ENCODE results near the gene MYCN.
"Not testable (repeated sequence)": the region's sequence is repeated elsewhere in the genome, so short reads cannot be mapped to it uniquely, and the experiment has no call there.

The MYCN gene

DNA sequence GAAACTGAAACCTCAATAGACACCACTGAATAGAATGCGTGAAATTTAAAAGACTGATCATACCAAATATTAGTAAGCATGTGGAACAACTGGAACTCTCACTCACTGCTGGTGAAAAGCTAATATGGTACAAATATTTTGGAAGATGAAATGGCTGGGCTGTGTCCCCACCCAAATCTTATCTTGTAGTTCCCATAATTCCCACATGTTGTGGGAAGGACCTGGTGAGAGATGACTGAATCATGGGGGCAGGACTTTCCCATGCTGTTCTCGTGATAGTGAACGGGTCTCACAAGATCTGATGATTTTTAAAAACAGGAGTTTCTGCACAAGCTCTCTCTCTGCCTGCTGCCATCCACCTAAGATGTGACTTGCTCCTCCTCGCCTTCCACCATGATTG, 32.0 kb upstream of the MYCN start:
- DNase-seq, result no peak

- DNase-seq, result no peak
Observed at GRCh38 chr2:15909157-15909556, 31.2 kb upstream of the MYCN start.

- no peak for DNase-seq
Observed at GRCh38 chr2:15909736-15910135, 30.6 kb upstream of the MYCN start.

GRCh38 chr2:15911270-15911669, 29.1 kb upstream of the MYCN start:
- not testable (repeated sequence) for DNase-seq

GRCh38 chr2:15911686-15912085, 28.7 kb upstream of the MYCN start:
- DNase-seq, result no peak

GRCh38 chr2:15912203-15912602, 28.1 kb upstream of the MYCN start:
- no peak for DNase-seq

- no peak for DNase-seq
Observed at GRCh38 chr2:15913146-15913545, 27.2 kb upstream of the MYCN start.

DNA sequence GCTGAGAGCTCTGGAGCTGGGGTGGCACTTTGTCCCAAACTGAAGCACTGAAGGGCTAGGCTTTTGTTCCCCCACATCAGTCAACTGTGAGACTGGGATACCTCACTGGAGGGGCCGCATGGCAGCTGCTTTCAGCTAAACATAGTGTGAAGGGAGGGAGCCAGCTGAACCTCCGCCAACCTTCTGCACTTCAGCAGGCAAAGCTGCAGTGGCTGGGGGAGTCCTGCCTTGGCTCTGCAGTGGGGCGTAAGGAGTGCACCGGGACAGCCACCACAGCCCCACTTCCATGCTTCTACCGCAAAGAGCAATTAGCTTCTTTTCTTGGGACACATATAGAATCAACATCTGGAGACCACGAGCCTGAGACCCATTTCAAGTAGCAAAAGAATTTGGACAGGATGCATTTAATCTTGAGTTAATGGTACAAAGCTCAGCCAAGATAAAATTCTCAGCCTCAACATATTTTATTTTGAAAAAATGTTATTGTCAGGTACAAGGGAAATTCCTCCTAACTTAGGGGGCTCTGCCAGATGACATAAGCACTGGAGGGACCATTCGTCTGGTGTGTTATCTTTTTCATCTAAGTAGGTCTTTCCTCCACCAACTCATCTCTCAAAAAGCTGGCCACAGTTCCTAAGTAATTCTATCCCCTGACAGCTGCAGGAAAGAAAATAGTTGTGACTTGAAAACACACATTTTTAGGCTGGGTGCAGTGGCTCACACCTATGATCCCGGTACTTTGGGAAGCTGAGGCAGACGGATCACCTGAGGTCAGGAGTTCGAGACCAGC, 25.6 kb upstream of the MYCN start:
- DNase-seq, result no peak

- not testable (repeated sequence) for DNase-seq
Observed at GRCh38 chr2:15915546-15915945, 24.8 kb upstream of the MYCN start.

DNA sequence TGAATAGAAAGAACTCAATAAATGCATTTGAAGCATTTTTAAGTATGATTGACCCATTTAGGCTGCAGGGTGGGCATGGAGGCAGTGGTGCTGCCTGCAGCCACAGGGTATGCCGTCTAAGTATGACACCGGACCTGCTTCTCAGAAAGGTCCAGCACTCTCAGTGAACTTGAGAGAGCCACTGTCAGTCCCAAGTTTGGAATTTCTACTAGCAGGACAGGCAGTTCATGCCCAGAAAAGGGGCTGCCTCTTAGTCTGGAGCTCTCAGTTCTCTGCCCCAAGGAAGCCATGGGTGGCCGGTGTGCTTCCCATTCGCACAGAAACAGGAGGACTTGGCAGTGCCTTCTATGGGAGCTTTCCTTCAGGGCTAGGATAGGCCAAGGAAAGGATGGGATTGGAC, 24.0 kb upstream of the MYCN start:
- no peak for DNase-seq

DNA sequence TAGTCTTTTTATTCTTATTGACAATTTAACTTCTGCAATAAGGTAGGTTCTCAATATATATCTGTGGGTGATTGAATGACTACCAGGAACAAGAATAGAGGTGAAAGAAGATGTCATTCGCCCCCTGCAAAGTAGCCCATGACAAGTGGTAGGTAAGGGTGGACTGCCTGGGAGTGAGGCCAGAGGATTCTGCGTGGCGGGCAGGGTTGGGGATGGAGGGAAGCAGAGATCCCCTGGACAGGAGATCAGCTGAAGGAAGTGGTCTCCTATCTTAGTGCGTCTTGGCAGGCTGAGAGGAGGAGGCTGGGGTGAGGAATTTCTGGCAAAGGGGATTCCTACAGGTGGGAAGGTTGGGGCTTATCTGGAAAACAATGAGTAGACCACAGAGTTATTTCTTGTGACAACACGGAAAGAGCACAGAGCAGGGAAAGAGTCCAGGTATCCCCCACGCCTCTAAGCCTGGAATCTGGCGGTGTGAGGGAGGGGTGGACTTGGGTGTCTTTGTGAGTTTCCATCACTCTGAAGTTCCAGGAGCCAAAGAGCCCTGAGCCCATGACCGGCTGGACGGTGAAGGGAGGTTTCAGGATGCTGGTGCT, 21.5 kb upstream of the MYCN start:
- no peak for DNase-seq

GRCh38 chr2:15919716-15920434, 20.5 kb upstream of the MYCN start:
- DNase-seq, result no peak

DNA sequence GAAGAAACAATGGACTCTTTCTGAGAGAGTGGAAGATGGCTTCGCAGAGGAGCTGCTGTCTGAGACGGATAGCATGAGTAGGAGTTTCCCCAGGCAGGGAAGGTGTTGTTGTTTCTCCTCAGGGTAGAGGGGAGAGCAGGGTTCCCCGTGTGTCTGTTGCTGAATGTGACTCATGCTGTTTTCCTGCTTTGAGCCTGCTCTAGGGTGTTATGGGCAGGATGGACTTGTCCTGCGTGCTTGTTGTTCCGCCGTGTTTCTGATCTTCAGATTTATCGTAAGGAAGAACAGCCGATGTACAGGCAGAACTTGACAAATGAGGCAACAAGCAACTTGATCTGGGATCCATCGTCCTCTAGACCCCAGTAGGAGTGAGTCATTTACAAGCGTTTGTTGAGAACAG, 19.7 kb upstream of the MYCN start:
- no peak for DNase-seq

- DNase-seq, result no peak
Observed at GRCh38 chr2:15923597-15923996, 16.8 kb upstream of the MYCN start.

DNA sequence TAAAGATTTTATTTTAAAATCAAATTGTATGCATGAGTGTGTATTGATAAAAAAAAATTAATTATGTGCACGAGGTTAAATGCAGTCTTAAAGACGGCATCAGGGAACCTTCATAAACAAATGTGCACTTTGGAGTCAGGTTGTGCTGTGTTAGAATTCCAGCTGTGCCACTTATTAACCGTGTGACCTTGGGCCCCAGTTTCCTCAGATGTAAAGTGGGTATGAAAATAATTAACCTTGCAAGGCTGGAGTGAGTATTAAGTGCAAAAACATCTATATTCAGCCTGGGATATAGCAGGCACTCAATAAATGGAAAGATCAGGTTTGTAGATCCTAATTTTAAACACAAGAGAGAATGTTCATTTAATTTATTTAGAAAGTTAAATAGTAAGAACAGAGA, 14.5 kb upstream of the MYCN start:
- no peak for DNase-seq

DNA sequence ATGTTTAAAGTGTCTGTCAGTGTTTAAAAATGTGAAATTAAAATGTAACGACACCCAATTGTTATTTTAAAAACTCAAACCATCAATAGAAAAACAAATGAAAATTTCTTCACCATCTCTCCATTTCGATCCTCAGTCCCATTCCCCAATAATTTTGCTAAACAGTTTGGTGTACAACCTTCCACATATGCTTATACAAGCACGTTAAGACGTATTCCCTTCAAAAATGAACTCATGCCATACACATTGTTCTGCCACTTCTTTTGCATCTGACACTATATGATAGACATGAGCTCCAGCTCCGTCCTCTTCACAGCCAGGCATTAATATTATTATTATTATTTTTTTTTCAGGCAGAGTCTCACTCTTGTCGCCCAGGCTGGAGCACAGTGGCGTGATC, 14.1 kb upstream of the MYCN start:
- DNase-seq, result no peak

DNA sequence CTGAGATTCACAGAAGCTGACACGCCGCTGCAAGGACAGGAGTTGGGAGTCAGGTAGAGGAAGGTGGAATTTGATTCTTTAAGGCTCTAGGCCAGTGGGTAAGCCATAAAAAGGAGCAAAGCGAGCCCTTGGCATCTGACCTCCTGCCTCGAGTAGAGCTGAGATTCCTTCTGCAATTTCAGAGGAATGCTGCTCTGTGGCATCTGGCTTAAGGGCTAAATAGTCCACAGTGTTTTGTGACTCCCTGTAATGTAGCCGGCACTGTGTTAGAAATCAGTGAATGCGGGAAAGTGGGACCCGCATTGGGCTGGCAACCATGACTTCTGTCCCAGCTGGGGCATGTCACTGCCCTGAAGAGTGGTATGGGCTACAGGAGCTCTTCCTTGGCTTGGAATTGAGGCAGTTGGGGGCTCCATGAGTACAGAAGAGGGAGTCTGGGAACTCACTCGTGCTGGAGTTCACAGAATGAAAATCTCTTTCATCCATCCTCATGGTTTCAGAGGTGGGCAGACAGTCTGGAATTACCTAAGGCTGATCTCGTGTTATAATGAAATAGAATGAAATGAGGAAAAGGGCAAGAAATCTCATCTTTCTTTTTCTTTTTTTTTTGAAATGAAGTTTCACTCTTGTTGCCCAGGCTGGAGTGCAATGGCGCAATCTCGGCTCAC, 12.7 kb upstream of the MYCN start:
- DNase-seq, result no peak

DNA sequence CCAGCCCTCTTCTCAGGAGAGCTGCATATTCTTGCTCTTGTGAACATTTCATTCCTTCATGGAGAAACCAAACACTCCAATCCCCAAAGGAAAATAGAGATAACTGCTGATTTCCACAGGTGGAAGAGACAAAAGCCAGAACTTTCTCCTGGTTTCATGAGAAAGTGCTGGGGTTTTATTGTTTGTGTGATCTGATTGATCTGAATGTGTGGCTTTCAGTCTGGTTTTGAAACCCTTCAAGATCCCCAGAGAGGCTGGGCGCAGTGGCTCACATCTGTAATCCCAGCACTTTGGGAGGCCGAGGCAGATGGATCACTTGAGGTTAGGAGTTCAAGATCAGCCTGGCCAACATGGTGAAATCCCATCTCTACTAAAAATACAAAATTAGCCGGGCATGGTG, 11.3 kb upstream of the MYCN start:
- not testable (repeated sequence) for DNase-seq

DNA sequence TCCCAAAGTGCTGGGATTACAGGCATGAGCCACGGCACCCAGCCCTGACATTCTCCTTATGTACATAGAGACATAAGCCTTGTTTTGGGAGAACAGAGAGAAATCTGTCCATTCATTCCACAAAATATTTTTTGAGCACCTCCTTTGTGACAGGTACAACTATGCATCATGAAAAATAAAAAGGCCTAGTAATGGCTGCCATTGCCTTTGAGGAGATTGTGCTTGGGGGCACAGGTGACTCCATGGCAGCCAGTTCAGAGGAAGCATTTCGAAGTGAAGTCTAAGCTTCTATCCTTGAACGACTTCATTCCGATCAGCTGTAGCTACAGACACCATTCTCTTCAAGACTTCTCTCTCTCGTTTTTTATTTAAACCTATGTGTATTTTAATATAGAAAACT, 10.5 kb upstream of the MYCN start:
- no peak for DNase-seq

DNA sequence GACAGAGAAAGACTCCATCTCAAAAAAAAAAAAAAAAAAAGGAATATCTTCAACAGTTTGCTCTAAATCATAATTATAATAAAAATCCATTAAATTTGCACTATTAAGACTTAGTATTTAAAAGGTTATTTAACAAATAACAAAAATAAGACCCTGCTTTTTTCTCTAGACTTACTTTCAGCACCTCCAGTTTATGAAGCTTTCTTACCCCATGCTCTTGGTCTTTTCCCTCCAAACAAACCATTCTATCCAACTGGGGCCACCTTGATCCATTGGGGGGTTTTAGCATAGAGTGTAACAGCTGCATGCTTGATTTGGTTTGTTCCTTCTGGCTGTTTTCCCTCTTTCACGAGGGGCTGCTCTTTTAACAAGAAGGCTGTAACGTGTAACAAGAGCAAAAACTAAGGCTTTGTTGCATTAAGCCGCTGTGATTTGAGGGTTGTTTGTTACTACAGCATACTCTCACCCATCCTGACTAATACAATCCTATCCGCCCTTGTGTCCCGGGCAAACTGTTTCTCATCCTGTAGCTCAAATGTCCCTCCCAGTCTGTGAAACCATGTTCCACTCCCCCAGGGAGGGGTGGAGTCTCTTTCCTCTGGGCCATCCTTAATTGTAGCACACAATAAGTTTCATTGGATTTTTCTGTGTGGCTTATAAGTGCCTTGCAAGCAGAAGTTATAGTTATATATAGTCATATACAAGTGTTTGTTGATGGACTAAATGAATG, 9.6 kb upstream of the MYCN start:
- no peak for DNase-seq

DNA sequence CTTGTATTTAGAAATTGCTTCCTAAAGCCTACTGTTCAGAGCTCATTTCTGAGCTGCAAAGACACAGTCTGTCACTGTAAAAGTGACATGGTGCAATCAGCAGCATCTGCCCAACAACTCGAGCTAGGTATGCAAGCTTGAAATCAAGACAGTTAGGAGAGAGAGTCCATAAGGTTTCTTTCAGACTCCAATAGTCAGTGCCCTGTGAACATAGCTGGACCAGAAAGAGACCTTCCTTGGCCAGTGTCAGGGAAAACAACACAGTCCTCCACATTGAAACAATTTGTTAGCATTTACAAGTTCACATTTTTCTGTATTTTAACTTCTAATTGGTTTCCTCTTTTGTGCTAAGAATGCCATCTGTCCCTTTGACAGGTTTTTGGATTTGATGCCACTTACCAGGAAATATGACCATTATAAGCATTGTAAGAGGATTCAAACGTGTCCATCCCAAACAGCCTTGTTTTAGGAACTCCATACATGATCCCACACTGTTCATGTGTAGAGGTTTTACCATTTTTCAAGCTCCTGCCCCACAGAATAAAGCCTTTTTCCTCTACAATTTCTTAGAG, 8.9 kb upstream of the MYCN start:
- no peak for DNase-seq

GRCh38 chr2:15931950-15932349, 8.4 kb upstream of the MYCN start:
- DNase-seq, result no peak
